ENCODE measurements around the gene GALNT13. TPM values are rescaled to one million over a fixed set of nuclear protein-coding genes. Genes with fewer than 3 reads are reported as not detected.

GALNT13 gene
- total and polyA plus RNA-seq, 3 experiments from 2014 or later, result not detected

DNA sequence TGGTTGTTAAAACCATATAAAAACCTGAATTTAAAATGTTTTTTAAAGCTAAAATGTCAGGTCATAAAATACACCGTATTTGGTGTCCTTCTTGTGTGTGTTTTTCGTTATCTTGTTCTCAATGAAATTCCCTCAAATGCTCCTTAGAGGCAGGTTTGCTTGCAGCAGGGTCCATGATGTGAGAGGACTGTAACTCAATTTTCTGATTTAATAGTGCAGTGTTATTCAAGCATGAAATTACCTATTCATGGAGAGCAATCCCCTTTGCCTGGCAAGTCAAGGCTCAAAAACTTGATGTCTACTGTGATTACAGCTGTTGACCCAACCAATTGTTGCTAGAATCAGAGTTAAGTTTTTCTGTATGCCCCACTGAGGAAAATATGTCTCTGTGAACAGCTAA is 318.2 kb downstream of the GALNT13 start:
- H3K9me3 ChIP-seq (ENCODE audit: low read length), result no peaks in the 10 kb centered on the region
- no peaks in the 10 kb centered on the region for H3K27me3 Mint-ChIP-seq
- no peak overlapping the region for H3K27ac Mint-ChIP-seq
- no peaks in the 10 kb centered on the region for H3K27me3 ChIP-seq (ENCODE audit: insufficient read depth, low read length, poor library complexity, severe bottlenecking)
- CTCF ChIA-PET, result no interaction called here
- H3K36me3 Mint-ChIP-seq, result no peaks in the 10 kb centered on the region
- H3K9me3 Mint-ChIP-seq, result peaks cover 6 to 23% (median 9%) of the 10 kb centered on the region in 5 donors
- H3K36me3 ChIP-seq (ENCODE audit: insufficient read depth, low read length), result no peaks in the 10 kb centered on the region
- H3K27ac ChIP-seq (ENCODE audit: low read depth, low read length), result no peak overlapping the region
- H3K4me1 ChIP-seq (ENCODE audit: insufficient read depth, low read length), result no peaks in the 10 kb centered on the region
- POLR2A ChIA-PET, result no interaction called here
- H3K4me1 Mint-ChIP-seq, result no peaks in the 10 kb centered on the region
- no peak overlapping the region for H3K4me3 Mint-ChIP-seq
- DNase-seq, result no peak
- no peak overlapping the region for H3K4me3 ChIP-seq (ENCODE audit: low read length)

DNA sequence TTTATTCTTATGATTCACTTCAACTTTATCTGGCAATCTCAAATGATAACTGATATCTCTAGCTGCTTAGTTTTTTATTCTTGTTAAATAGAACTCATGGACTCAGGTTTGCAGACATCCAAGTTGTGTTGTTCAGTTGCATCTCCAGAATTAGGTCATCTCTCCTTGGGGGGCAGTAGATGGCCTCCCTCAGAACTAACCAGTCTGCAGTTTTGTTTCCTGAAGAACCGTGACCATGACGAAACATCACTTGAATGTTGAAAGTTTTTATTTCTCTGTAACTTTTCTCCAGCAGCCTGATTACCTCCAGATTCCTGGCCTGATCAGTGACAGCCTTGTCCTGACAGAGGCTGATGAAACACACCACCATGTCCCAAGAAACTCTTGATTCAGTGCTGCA is 321.5 kb downstream of the GALNT13 start:
- Mint-ChIP-seq H3K36me3 (no peaks in the 10 kb centered on the region), H3K9me3 (peaks cover 2 to 16% (median 12%) of the 10 kb centered on the region in 5 donors), H3K4me1 (no peaks in the 10 kb centered on the region), H3K27me3 (no peaks in the 10 kb centered on the region), H3K4me3 (no peak overlapping the region), H3K27ac (no peak overlapping the region)
- H3K36me3 ChIP-seq (ENCODE audit: insufficient read depth, low read length), result no peaks in the 10 kb centered on the region
- no peak for DNase-seq
- ChIA-PET POLR2A (no interaction called here), CTCF (no interaction called here)
- no peak overlapping the region for H3K27ac ChIP-seq (ENCODE audit: low read depth, low read length)
- no peaks in the 10 kb centered on the region for H3K9me3 ChIP-seq (ENCODE audit: low read length)
- no peak overlapping the region for H3K4me3 ChIP-seq (ENCODE audit: low read length)
- H3K4me1 ChIP-seq (ENCODE audit: insufficient read depth, low read length), result no peaks in the 10 kb centered on the region
- H3K27me3 ChIP-seq (ENCODE audit: insufficient read depth, low read length, poor library complexity, severe bottlenecking), result no peaks in the 10 kb centered on the region

- H3K36me3 Mint-ChIP-seq, result no peaks in the 10 kb centered on the region
- H3K27me3 Mint-ChIP-seq, result no peaks in the 10 kb centered on the region
- no peak overlapping the region for H3K27ac ChIP-seq (ENCODE audit: low read depth, low read length)
- CTCF ChIA-PET, result no interaction called here
- no peak overlapping the region for H3K4me3 Mint-ChIP-seq
- peaks cover 2 to 18% (median 12%) of the 10 kb centered on the region in 5 donors for H3K9me3 Mint-ChIP-seq
- no peaks in the 10 kb centered on the region for H3K27me3 ChIP-seq (ENCODE audit: insufficient read depth, low read length, poor library complexity, severe bottlenecking)
- no peak overlapping the region for H3K27ac Mint-ChIP-seq
- no peak for DNase-seq
- POLR2A ChIA-PET, result no interaction called here
- no peaks in the 10 kb centered on the region for H3K9me3 ChIP-seq (ENCODE audit: low read length)
- no peaks in the 10 kb centered on the region for H3K4me1 ChIP-seq (ENCODE audit: insufficient read depth, low read length)
- no peaks in the 10 kb centered on the region for H3K36me3 ChIP-seq (ENCODE audit: insufficient read depth, low read length)
- no peak overlapping the region for H3K4me3 ChIP-seq (ENCODE audit: low read length)
- no peaks in the 10 kb centered on the region for H3K4me1 Mint-ChIP-seq
Observed at GRCh38 chr2:154194909-154195643, 323.4 kb downstream of the GALNT13 start.

DNA sequence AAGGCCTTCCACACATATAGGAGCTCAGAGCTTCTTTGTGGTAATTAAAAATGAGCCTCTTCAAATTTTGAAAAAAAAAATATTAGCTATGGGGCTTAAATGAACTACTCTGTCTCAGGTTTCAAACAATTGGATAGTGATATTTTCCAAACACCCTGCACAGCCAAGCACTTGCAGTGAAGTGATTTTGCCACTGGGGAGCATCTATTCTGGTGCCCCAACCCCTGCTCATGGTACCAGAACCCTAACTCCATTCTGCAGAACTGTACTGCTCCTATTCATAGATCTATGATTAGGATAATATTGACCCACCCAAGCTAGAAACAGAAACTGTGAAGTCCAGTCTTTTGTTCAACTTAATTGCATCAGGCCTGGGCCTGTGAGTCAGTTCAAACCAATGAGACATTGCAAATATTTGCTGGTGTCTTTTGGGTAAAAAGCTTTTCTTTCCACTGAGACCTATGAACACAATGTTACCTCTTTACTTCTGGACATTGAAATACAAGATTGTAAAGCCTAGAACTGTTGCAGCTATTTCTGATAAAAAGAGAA is 324.0 kb downstream of the GALNT13 start:
- H3K36me3 Mint-ChIP-seq, result no peaks in the 10 kb centered on the region
- H3K4me1 Mint-ChIP-seq, result no peaks in the 10 kb centered on the region
- no peak for DNase-seq
- ChIA-PET CTCF (no interaction called here), POLR2A (no interaction called here)
- H3K27me3 Mint-ChIP-seq, result no peaks in the 10 kb centered on the region
- H3K4me3 Mint-ChIP-seq, result no peak overlapping the region
- Histone ChIP-seq H3K4me3 (ENCODE audit: low read length) (no peak overlapping the region), H3K4me1 (ENCODE audit: insufficient read depth, low read length) (no peaks in the 10 kb centered on the region), H3K9me3 (ENCODE audit: low read length) (no peaks in the 10 kb centered on the region), H3K27ac (ENCODE audit: low read depth, low read length) (no peak overlapping the region), H3K27me3 (ENCODE audit: insufficient read depth, low read length, poor library complexity, severe bottlenecking) (no peaks in the 10 kb centered on the region), H3K36me3 (ENCODE audit: insufficient read depth, low read length) (no peaks in the 10 kb centered on the region)
- H3K27ac Mint-ChIP-seq, result no peak overlapping the region
- H3K9me3 Mint-ChIP-seq, result peaks cover 2 to 18% (median 12%) of the 10 kb centered on the region in 5 donors

DNA sequence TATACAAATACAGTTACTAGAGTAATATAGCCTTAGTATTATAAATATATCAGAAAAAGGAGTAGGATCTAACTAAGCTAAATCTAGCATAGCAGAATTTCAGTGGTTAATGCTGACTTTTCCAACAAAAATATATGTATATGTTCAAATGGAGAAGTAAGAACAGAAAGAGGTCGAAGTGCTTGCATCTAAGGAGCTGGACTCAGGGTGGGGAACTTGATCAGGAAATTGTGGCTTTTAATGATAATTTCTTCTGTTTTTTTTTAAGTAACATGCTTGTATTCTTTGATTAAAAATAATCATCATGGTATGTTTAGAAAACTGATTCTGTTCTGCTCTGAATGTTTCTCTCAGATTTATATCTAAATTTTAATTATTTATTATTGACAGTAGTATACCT is 327.1 kb downstream of the GALNT13 start:
- Mint-ChIP-seq H3K36me3 (no peaks in the 10 kb centered on the region), H3K27ac (no peak overlapping the region), H3K4me3 (no peak overlapping the region), H3K27me3 (no peaks in the 10 kb centered on the region), H3K4me1 (no peaks in the 10 kb centered on the region), H3K9me3 (peaks cover 0 to 20% (median 12%) of the 10 kb centered on the region in 5 donors)
- Histone ChIP-seq H3K4me3 (ENCODE audit: low read length) (no peak overlapping the region), H3K27ac (ENCODE audit: low read depth, low read length) (no peak overlapping the region), H3K27me3 (ENCODE audit: insufficient read depth, low read length, poor library complexity, severe bottlenecking) (no peaks in the 10 kb centered on the region), H3K9me3 (ENCODE audit: low read length) (no peaks in the 10 kb centered on the region), H3K4me1 (ENCODE audit: insufficient read depth, low read length) (no peaks in the 10 kb centered on the region), H3K36me3 (ENCODE audit: insufficient read depth, low read length) (no peaks in the 10 kb centered on the region)
- no peak for DNase-seq
- ChIA-PET CTCF (no interaction called here), POLR2A (no interaction called here)

GRCh38 chr2:154203206-154203605 is 331.5 kb downstream of the GALNT13 start:
- Mint-ChIP-seq H3K4me3 (no peak overlapping the region), H3K4me1 (no peaks in the 10 kb centered on the region), H3K9me3 (peaks cover 2 to 14% (median 9%) of the 10 kb centered on the region in 5 donors), H3K36me3 (no peaks in the 10 kb centered on the region), H3K27me3 (peaks cover 0 to 1% of the 10 kb centered on the region in 2 donors), H3K27ac (no peak overlapping the region)
- Histone ChIP-seq H3K4me1 (ENCODE audit: insufficient read depth, low read length) (no peaks in the 10 kb centered on the region), H3K36me3 (ENCODE audit: insufficient read depth, low read length) (no peaks in the 10 kb centered on the region), H3K4me3 (ENCODE audit: low read length) (no peak overlapping the region), H3K27me3 (ENCODE audit: insufficient read depth, low read length, poor library complexity, severe bottlenecking) (no peaks in the 10 kb centered on the region), H3K27ac (ENCODE audit: low read depth, low read length) (no peak overlapping the region), H3K9me3 (ENCODE audit: low read length) (no peaks in the 10 kb centered on the region)
- ChIA-PET POLR2A (no interaction called here), CTCF (no interaction called here)
- no peak for DNase-seq

GRCh38 chr2:154203902-154204301 is 332.2 kb downstream of the GALNT13 start:
- H3K27ac ChIP-seq (ENCODE audit: low read depth, low read length), result no peak overlapping the region
- CTCF ChIA-PET, result no interaction called here
- Mint-ChIP-seq H3K4me1 (no peaks in the 10 kb centered on the region), H3K36me3 (no peaks in the 10 kb centered on the region), H3K27ac (no peak overlapping the region), H3K4me3 (no peak overlapping the region), H3K9me3 (peaks cover 2 to 12% (median 9%) of the 10 kb centered on the region in 5 donors), H3K27me3 (peaks cover 0 to 1% of the 10 kb centered on the region in 2 donors)
- no peak for DNase-seq
- no peaks in the 10 kb centered on the region for H3K4me1 ChIP-seq (ENCODE audit: insufficient read depth, low read length)
- no peaks in the 10 kb centered on the region for H3K36me3 ChIP-seq (ENCODE audit: insufficient read depth, low read length)
- H3K9me3 ChIP-seq (ENCODE audit: low read length), result no peaks in the 10 kb centered on the region
- no peak overlapping the region for H3K4me3 ChIP-seq (ENCODE audit: low read length)
- POLR2A ChIA-PET, result no interaction called here
- no peaks in the 10 kb centered on the region for H3K27me3 ChIP-seq (ENCODE audit: insufficient read depth, low read length, poor library complexity, severe bottlenecking)

DNA sequence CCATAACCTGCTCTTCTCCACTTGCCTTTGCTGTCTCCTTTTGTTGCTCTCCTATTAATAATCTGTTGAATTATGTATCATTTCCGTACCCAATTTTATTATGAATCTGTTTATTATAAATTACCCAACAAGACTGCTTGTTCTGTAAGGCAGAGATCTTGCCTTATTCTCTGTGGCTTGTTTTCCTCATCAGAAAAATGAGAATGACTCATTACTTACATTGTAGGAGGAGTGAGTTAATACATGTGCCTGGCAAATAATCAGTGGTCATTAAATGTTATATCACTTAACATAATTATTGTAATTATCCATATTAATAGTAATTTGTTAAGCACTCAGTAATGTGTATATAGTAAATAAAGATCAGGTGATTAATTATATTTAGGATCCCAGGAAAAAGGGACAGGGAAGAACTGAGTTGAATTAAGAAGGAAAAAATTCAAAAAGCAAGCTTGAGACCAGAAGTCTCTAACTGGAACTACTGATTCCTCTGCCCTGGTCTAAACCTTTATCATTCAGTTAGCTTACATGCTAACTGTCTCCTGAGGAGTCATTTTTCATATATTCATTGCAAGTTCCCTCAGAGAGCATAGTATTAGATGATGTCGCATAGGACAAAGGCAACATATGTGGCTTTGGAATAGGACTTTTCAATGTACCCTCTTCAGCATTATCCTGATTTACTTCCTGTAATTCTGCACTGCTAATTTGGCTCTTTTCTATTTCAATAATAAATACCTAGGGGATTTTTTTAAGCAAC is 335.7 kb downstream of the GALNT13 start:
- no peaks in the 10 kb centered on the region for H3K4me1 Mint-ChIP-seq
- Histone ChIP-seq H3K27ac (ENCODE audit: low read depth, low read length) (no peak overlapping the region), H3K4me3 (ENCODE audit: low read length) (no peak overlapping the region), H3K4me1 (ENCODE audit: insufficient read depth, low read length) (no peaks in the 10 kb centered on the region), H3K36me3 (ENCODE audit: insufficient read depth, low read length) (no peaks in the 10 kb centered on the region), H3K9me3 (ENCODE audit: low read length) (no peaks in the 10 kb centered on the region), H3K27me3 (ENCODE audit: insufficient read depth, low read length, poor library complexity, severe bottlenecking) (no peaks in the 10 kb centered on the region)
- H3K9me3 Mint-ChIP-seq, result peaks cover 4 to 17% (median 7%) of the 10 kb centered on the region in 5 donors
- H3K27ac Mint-ChIP-seq, result no peak overlapping the region
- no peak for DNase-seq
- POLR2A ChIA-PET, result no interaction called here
- H3K36me3 Mint-ChIP-seq, result peaks cover 0 to 1% (median 0%) of the 10 kb centered on the region in 3 donors
- peaks cover 0 to 1% of the 10 kb centered on the region in 2 donors for H3K27me3 Mint-ChIP-seq
- no peak overlapping the region for H3K4me3 Mint-ChIP-seq
- CTCF ChIA-PET, result no interaction called here
